ENCODE results near the gene DAAM1.

The DAAM1 gene

DNA sequence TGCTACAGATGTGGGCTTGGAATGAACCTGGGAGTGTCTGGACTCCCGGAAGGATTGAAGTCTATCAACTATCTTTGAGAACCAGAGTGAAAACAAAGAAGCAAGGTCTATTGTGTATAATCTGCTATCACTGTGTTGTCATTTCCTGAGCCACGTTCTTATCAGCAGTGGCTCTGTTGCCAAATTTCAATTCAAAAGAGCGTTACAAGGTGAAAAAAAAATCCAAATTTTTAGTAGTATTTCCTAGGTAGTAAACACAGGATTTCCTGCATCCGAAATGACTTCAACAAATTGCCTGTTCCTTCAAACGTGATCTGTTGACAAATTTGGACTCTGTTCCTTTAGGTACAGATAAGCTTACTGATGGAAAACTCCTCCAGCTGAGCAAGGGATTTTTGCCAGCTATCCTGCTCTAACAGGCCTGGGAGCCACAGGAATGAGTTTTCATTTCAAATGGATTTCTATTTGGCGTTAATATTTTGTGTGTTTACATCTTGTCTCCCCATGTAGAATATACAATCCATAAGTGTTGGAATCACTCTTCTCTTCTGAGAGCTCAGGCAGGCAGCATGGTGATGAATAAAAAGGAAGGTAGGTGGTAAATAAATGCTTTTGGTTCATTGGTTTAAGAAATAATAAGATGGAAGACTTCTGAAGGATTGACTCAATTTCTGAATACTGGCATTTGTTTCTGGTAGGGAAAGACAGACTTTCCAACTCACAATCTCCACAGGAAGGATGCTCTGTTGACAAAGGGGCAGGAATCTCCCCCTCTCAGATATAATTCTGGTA, 218.2 kb downstream of the DAAM1 start:
- H2BK5ac ChIP-seq (ENCODE audit: low read length) = no peak overlapping the region
- no peaks in the 10 kb centered on the region for H3K79me1 ChIP-seq (ENCODE audit: low read depth, low read length)
- no peaks in the 10 kb centered on the region for H3K27me3 ChIP-seq (ENCODE audit: control insufficient read depth in 3 of 3, insufficient read depth in 3 of 3, low read depth in 1 of 3, low read length in 3 of 3)
- no peak overlapping the region for H3K4me2 ChIP-seq (ENCODE audit: insufficient read depth, low read length, poor library complexity, severe bottlenecking)
- no peak overlapping the region for H2BK12ac ChIP-seq (ENCODE audit: low read length)
- no peak overlapping the region for H4K91ac ChIP-seq (ENCODE audit: low read depth, low read length, poor library complexity)
- no peaks in the 10 kb centered on the region for H3K4me1 ChIP-seq (ENCODE audit: control insufficient read depth in 2 of 2, insufficient read depth in 1 of 2, low read depth in 1 of 2, low read length in 2 of 2)
- H2AFZ ChIP-seq (ENCODE audit: low read length) = no peak overlapping the region
- H4K8ac ChIP-seq (ENCODE audit: low read depth, low read length) = no peak overlapping the region
- no peak overlapping the region for H3K4me3 ChIP-seq (ENCODE audit: low read length in 2 of 2)
- no peak overlapping the region for H3K14ac ChIP-seq (ENCODE audit: low read length)
- no peak overlapping the region for H3K27ac ChIP-seq (replicated peaks; ENCODE audit: low read length)
- H2AK5ac ChIP-seq (ENCODE audit: low read depth, low read length) = no peak overlapping the region
- no peak overlapping the region for H3K18ac ChIP-seq (ENCODE audit: low read length)
- H2BK120ac ChIP-seq (ENCODE audit: low read depth, low read length) = no peak overlapping the region
- H3K36me3 ChIP-seq (replicated peaks in 1 of 2; ENCODE audit: control insufficient read depth in 2 of 2, insufficient read depth in 2 of 2, low read length in 2 of 2) = no peaks in the 10 kb centered on the region
- H2BK15ac ChIP-seq (ENCODE audit: low read length) = no peak overlapping the region
- peaks cover 4 to 9% of the 10 kb centered on the region in 2 donors for H3K9me3 ChIP-seq (replicated peaks in 1 of 2; ENCODE audit: control insufficient read depth in 2 of 2, insufficient read depth in 1 of 2, low read depth in 1 of 2, low read length in 2 of 2)
- WGBS, 2 donors (ENCODE audit: extremely low coverage in 2 of 2, insufficient read length in 2 of 2, insufficient replicate concordance in 1 of 2) = no CpG with 5 or more reads among the region's 6 CpGs
- H3K9ac ChIP-seq (ENCODE audit: low read depth, low read length, poor library complexity) = no peak overlapping the region
- H3K23ac ChIP-seq (ENCODE audit: low read depth, low read length, poor library complexity) = no peak overlapping the region
- H3K4ac ChIP-seq (ENCODE audit: low read length) = no peak overlapping the region
- no peak for DNase-seq (ENCODE audit: low spot score)

DNA sequence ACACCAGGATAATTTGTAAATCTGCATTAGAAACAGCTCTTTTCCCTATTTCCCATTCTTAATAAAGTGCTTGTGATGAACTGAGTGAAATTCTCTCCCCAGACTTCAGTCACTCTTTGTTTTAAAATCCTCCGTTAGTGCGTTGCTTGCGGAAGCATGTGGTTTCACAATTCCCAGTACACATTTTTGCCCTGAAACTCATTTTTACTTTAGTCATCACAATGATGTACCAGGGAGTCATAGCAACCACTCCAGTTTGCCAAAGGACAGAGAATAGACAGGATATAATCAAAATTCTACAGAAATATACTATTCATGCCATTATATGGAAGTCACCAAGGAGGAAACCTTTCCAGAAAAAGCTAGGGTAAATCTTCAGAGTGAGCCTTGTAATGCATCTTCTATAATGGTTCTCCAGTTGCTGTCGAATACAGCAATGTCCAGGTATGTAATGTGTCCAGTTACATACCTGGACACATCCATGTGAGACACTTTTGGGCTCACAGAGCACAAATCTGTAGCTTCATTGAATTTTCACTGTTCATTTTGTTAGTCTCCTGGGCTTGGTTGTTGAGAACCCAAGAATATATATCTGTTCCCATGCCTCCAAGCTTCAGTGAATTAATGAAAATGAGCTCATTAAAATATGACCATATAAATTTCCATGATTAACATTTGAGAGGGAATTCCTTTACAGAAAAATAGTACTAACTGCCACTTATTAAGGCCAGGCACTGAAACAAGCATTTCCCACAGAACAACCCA, 219.0 kb downstream of the DAAM1 start:
- H3K18ac ChIP-seq (ENCODE audit: low read length) = no peak overlapping the region
- no peak overlapping the region for H2AFZ ChIP-seq (ENCODE audit: low read length)
- no peak overlapping the region for H2BK12ac ChIP-seq (ENCODE audit: low read length)
- no peak overlapping the region for H3K4ac ChIP-seq (ENCODE audit: low read length)
- peaks cover 4 to 9% of the 10 kb centered on the region in 2 donors for H3K9me3 ChIP-seq (replicated peaks in 1 of 2; ENCODE audit: control insufficient read depth in 2 of 2, insufficient read depth in 1 of 2, low read depth in 1 of 2, low read length in 2 of 2)
- no peaks in the 10 kb centered on the region for H3K4me1 ChIP-seq (ENCODE audit: control insufficient read depth in 2 of 2, insufficient read depth in 1 of 2, low read depth in 1 of 2, low read length in 2 of 2)
- no peak overlapping the region for H2AK5ac ChIP-seq (ENCODE audit: low read depth, low read length)
- no peak overlapping the region for H3K4me3 ChIP-seq (ENCODE audit: low read length in 2 of 2)
- H2BK120ac ChIP-seq (ENCODE audit: low read depth, low read length) = no peak overlapping the region
- H3K27ac ChIP-seq (replicated peaks; ENCODE audit: low read length) = no peak overlapping the region
- no peak for DNase-seq (ENCODE audit: low spot score)
- H2BK5ac ChIP-seq (ENCODE audit: low read length) = no peak overlapping the region
- H3K23ac ChIP-seq (ENCODE audit: low read depth, low read length, poor library complexity) = no peak overlapping the region
- no peaks in the 10 kb centered on the region for H3K79me1 ChIP-seq (ENCODE audit: low read depth, low read length)
- no peak overlapping the region for H4K8ac ChIP-seq (ENCODE audit: low read depth, low read length)
- no peak overlapping the region for H4K91ac ChIP-seq (ENCODE audit: low read depth, low read length, poor library complexity)
- no peak overlapping the region for H2BK15ac ChIP-seq (ENCODE audit: low read length)
- H3K9ac ChIP-seq (ENCODE audit: low read depth, low read length, poor library complexity) = no peak overlapping the region
- H3K4me2 ChIP-seq (ENCODE audit: insufficient read depth, low read length, poor library complexity, severe bottlenecking) = no peak overlapping the region
- no CpG with 5 or more reads among the region's 4 CpGs for WGBS, 2 donors (ENCODE audit: extremely low coverage in 2 of 2, insufficient read length in 2 of 2, insufficient replicate concordance in 1 of 2)
- no peak overlapping the region for H3K14ac ChIP-seq (ENCODE audit: low read length)
- no peaks in the 10 kb centered on the region for H3K27me3 ChIP-seq (ENCODE audit: control insufficient read depth in 3 of 3, insufficient read depth in 3 of 3, low read depth in 1 of 3, low read length in 3 of 3)
- no peaks in the 10 kb centered on the region for H3K36me3 ChIP-seq (replicated peaks in 1 of 2; ENCODE audit: control insufficient read depth in 2 of 2, insufficient read depth in 2 of 2, low read length in 2 of 2)

DNA sequence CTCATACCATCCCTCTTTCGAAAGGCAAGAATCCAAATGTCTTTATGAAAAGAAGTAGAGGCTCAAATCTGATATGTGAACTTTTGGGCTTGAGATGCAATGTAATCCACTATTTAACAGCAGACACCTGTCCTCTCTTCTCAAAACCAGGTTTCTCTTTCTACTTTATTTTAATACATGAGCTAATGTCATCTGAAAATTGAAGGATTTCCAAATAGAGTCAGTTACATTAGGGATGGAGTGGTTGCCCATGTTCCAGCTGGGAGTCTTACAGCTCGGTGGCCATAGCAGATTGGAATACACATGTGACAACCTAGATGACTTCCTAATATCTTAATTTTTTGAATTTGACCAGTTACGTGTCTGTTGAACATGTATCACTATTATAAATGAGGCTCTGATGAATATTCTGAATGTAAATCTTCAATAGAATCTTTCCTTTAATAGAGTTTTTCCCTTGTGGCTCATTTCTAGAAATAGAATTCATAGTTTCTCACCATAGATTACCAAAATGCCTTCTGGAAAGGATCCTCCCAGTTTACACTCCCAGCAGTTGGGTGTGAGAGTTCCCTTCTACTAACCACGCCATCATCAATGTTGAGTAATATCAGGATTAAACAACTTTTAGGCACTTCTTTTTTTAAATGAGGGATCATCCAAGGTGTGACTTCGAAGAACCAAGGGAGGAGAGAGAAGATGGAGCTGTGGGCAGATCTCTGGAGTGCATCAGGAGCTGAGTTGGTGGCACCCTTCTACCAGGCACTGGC, 227.6 kb downstream of the DAAM1 start:
- no peak overlapping the region for H3K4me3 ChIP-seq (ENCODE audit: low read length in 2 of 2)
- H4K91ac ChIP-seq (ENCODE audit: low read depth, low read length, poor library complexity) = no peak overlapping the region
- no peak overlapping the region for H3K4ac ChIP-seq (ENCODE audit: low read length)
- H3K9me3 ChIP-seq (replicated peaks in 1 of 2; ENCODE audit: control insufficient read depth in 2 of 2, insufficient read depth in 1 of 2, low read depth in 1 of 2, low read length in 2 of 2) = no peaks in the 10 kb centered on the region
- no peaks in the 10 kb centered on the region for H3K36me3 ChIP-seq (replicated peaks in 1 of 2; ENCODE audit: control insufficient read depth in 2 of 2, insufficient read depth in 2 of 2, low read length in 2 of 2)
- H2BK15ac ChIP-seq (ENCODE audit: low read length) = no peak overlapping the region
- H3K14ac ChIP-seq (ENCODE audit: low read length) = no peak overlapping the region
- H3K79me1 ChIP-seq (ENCODE audit: low read depth, low read length) = no peaks in the 10 kb centered on the region
- H3K27ac ChIP-seq (replicated peaks; ENCODE audit: low read length) = no peak overlapping the region
- no peak overlapping the region for H2BK5ac ChIP-seq (ENCODE audit: low read length)
- no peak overlapping the region for H2BK12ac ChIP-seq (ENCODE audit: low read length)
- H3K4me2 ChIP-seq (ENCODE audit: insufficient read depth, low read length, poor library complexity, severe bottlenecking) = no peak overlapping the region
- no peak overlapping the region for H2BK120ac ChIP-seq (ENCODE audit: low read depth, low read length)
- no peaks in the 10 kb centered on the region for H3K27me3 ChIP-seq (ENCODE audit: control insufficient read depth in 3 of 3, insufficient read depth in 3 of 3, low read depth in 1 of 3, low read length in 3 of 3)
- H2AFZ ChIP-seq (ENCODE audit: low read length) = no peak overlapping the region
- no peak for DNase-seq (ENCODE audit: low spot score)
- no CpG with 5 or more reads among the region's 5 CpGs for WGBS, 2 donors (ENCODE audit: extremely low coverage in 2 of 2, insufficient read length in 2 of 2, insufficient replicate concordance in 1 of 2)
- H4K8ac ChIP-seq (ENCODE audit: low read depth, low read length) = no peak overlapping the region
- no peaks in the 10 kb centered on the region for H3K4me1 ChIP-seq (ENCODE audit: control insufficient read depth in 2 of 2, insufficient read depth in 1 of 2, low read depth in 1 of 2, low read length in 2 of 2)
- H2AK5ac ChIP-seq (ENCODE audit: low read depth, low read length) = no peak overlapping the region
- H3K23ac ChIP-seq (ENCODE audit: low read depth, low read length, poor library complexity) = no peak overlapping the region
- H3K9ac ChIP-seq (ENCODE audit: low read depth, low read length, poor library complexity) = no peak overlapping the region
- H3K18ac ChIP-seq (ENCODE audit: low read length) = no peak overlapping the region

DNA sequence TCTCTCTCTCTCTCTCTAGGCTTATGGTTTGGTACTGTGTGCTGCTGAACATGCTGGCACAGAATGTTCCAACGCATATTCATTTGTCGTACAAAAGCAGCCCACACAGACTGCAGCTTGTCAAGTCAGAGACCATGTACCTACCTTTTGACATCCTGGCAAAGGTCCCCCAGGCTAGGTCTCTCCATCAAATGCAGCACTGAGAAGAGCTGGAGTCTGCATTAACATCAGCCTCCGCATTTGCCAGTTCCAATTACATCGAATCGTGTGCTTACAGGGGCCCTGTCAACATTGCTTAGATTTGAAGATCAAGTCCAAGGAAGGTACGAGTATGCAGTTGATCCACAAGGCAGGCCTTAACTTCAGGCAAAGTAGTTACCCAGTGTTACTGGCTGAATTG, 228.8 kb downstream of the DAAM1 start:
- H3K4ac ChIP-seq (ENCODE audit: low read length) = no peak overlapping the region
- no peaks in the 10 kb centered on the region for H3K27me3 ChIP-seq (ENCODE audit: control insufficient read depth in 3 of 3, insufficient read depth in 3 of 3, low read depth in 1 of 3, low read length in 3 of 3)
- no peak overlapping the region for H3K4me2 ChIP-seq (ENCODE audit: insufficient read depth, low read length, poor library complexity, severe bottlenecking)
- H2BK15ac ChIP-seq (ENCODE audit: low read length) = no peak overlapping the region
- no peaks in the 10 kb centered on the region for H3K9me3 ChIP-seq (replicated peaks in 1 of 2; ENCODE audit: control insufficient read depth in 2 of 2, insufficient read depth in 1 of 2, low read depth in 1 of 2, low read length in 2 of 2)
- no peaks in the 10 kb centered on the region for H3K36me3 ChIP-seq (replicated peaks in 1 of 2; ENCODE audit: control insufficient read depth in 2 of 2, insufficient read depth in 2 of 2, low read length in 2 of 2)
- no peak overlapping the region for H2AK5ac ChIP-seq (ENCODE audit: low read depth, low read length)
- no peak for DNase-seq (ENCODE audit: low spot score)
- no peak overlapping the region for H2BK12ac ChIP-seq (ENCODE audit: low read length)
- H3K18ac ChIP-seq (ENCODE audit: low read length) = no peak overlapping the region
- H2BK5ac ChIP-seq (ENCODE audit: low read length) = no peak overlapping the region
- H3K9ac ChIP-seq (ENCODE audit: low read depth, low read length, poor library complexity) = no peak overlapping the region
- H4K91ac ChIP-seq (ENCODE audit: low read depth, low read length, poor library complexity) = no peak overlapping the region
- H3K27ac ChIP-seq (replicated peaks; ENCODE audit: low read length) = no peak overlapping the region
- H3K79me1 ChIP-seq (ENCODE audit: low read depth, low read length) = no peaks in the 10 kb centered on the region
- no peak overlapping the region for H4K8ac ChIP-seq (ENCODE audit: low read depth, low read length)
- no peak overlapping the region for H3K23ac ChIP-seq (ENCODE audit: low read depth, low read length, poor library complexity)
- no peak overlapping the region for H3K4me3 ChIP-seq (ENCODE audit: low read length in 2 of 2)
- no peak overlapping the region for H2AFZ ChIP-seq (ENCODE audit: low read length)
- no peaks in the 10 kb centered on the region for H3K4me1 ChIP-seq (ENCODE audit: control insufficient read depth in 2 of 2, insufficient read depth in 1 of 2, low read depth in 1 of 2, low read length in 2 of 2)
- no peak overlapping the region for H3K14ac ChIP-seq (ENCODE audit: low read length)
- no CpG with 5 or more reads among the region's 6 CpGs for WGBS, 2 donors (ENCODE audit: extremely low coverage in 2 of 2, insufficient read length in 2 of 2, insufficient replicate concordance in 1 of 2)
- H2BK120ac ChIP-seq (ENCODE audit: low read depth, low read length) = no peak overlapping the region
